Esophagus squamous epithelium (tissue), 4 donors: ENCODE measurements around the gene TEX264.

ENCODE experiments used
- CTCF ChIP-seq, 6 experiments: fragments of 450-650 bp in 4 of 6; fragments of 200-600 bp in 2 of 6; sonication (generic) in 2 of 6; IDR thresholded peaks; one replicate each; pipeline ENCODE4 v1.5.1; 2016 to 2019; ENCODE audit warnings: antibody characterized with exemption in 6 of 6, mild to moderate bottlenecking in 4 of 6, moderate library complexity in 4 of 6
- POLR2A ChIP-seq, 4 donors: fragments of 450-650 bp; IDR thresholded peaks; one replicate each; pipeline ENCODE4 v1.6.1; 2017; ENCODE audit warnings: antibody characterized with exemption in 4 of 4, mild to moderate bottlenecking in 4 of 4, moderate library complexity in 3 of 4

- TF ChIP-seq CTCF (IDR thresholded peaks at IDR 0.05) = no peak
- TF ChIP-seq POLR2A (IDR thresholded peaks at IDR 0.05) = no peak
Observed at GRCh38 chr3:51646091-51646490, 25.0 kb upstream of the TEX264 start.
